A673 (cell line): ENCODE results near the gene XKR7. TPM values are rescaled to one million over a fixed set of nuclear protein-coding genes. Genes with fewer than 3 reads are reported as not detected.
A peak's percentile ranks its signal among the peaks of the same experiment; 100 is the strongest.

ENCODE experiments used
- BruUV-seq: library from RNA; stranded (reverse); fragments of 400-500 nt; replicated peaks from 2 replicates; lab custom pipeline; 2021; lab: Mats Ljungman, UMichigan
- CTCF ChIA-PET: fragments of 300-600 bp; sonication (Branson Sonifier 250); formaldehyde crosslinking; loops from one replicate; lab custom pipeline; 2022; ENCODE audit warnings: antibody characterized with exemption; lab: Charles Lee
- POLR2A ChIA-PET: fragments of 300-600 bp; sonication (Branson Sonifier 250); formaldehyde crosslinking; loops from one replicate; lab custom pipeline; 2022; ENCODE audit warnings: antibody characterized with exemption; ENCODE audit not compliant: low non-redundant PET; lab: Charles Lee
- DNase-seq: peaks from one replicate; pipeline ENCODE4 v3.0.0-alpha.2; 2015; ENCODE audit warnings: low spot score
- H3K27ac ChIP-seq: fragments of 200-600 bp; sonication (generic); 2 replicates; pipeline ENCODE4 v1.5.1; 2016; ENCODE audit warnings: mixed run types, low read depth, mild to moderate bottlenecking, mixed read lengths, antibody characterized with exemption, low read length; ENCODE audit not compliant: poor library complexity, severe bottlenecking
- H3K27me3 ChIP-seq: fragments of 200-600 bp; sonication (generic); replicated peaks from 2 replicates; pipeline ENCODE4 v1.6.1; 2017; ENCODE audit warnings: mixed run types, low read depth, mild to moderate bottlenecking, mixed read lengths, antibody characterized with exemption, low read length; ENCODE audit not compliant: insufficient read depth, poor library complexity
- H3K36me3 ChIP-seq: fragments of 200-600 bp; sonication (generic); 2 replicates; pipeline ENCODE4 v1.6.1; 2016; ENCODE audit warnings: mixed run types, mild to moderate bottlenecking, mixed read lengths, antibody characterized with exemption, low read length; ENCODE audit not compliant: insufficient read depth, poor library complexity, severe bottlenecking
- H3K4me1 ChIP-seq: fragments of 200-600 bp; sonication (generic); 2 replicates; pipeline ENCODE4 v1.6.1; 2017; ENCODE audit warnings: mixed run types, mild to moderate bottlenecking, mixed read lengths, antibody characterized with exemption, low read length; ENCODE audit not compliant: insufficient read depth, poor library complexity, severe bottlenecking
- H3K4me3 ChIP-seq: fragments of 200-600 bp; sonication (generic); 2 replicates; pipeline ENCODE4 v1.5.1; 2016; ENCODE audit warnings: low read depth, mixed run types, mild to moderate bottlenecking, mixed read lengths, low read length; ENCODE audit not compliant: poor library complexity, severe bottlenecking
- H3K9me3 ChIP-seq: fragments of 200-600 bp; sonication (generic); 2 replicates; pipeline ENCODE4 v1.6.1; 2016; ENCODE audit warnings: mixed run types, low read depth, mild to moderate bottlenecking, mixed read lengths, antibody characterized with exemption, low read length; ENCODE audit not compliant: poor library complexity, severe bottlenecking
- CTCF ChIP-seq: fragments of 300-800, 200-600 bp; sonication (generic); conservative IDR thresholded peaks from 2 replicates; pipeline ENCODE4 v1.5.1; 2017; ENCODE audit warnings: low read depth, mild to moderate bottlenecking, antibody characterized with exemption, low read length, moderate library complexity, mixed read lengths
- EZH2 ChIP-seq: fragments of 200-600 bp; sonication (generic); IDR thresholded peaks from 2 replicates; pipeline ENCODE4 v1.6.1; 2017; ENCODE audit warnings: borderline replicate concordance, low read depth, mild to moderate bottlenecking, mixed read lengths, antibody characterized with exemption, low read length; ENCODE audit not compliant: poor library complexity, severe bottlenecking
- intact Hi-C: fragments of 100-400 bp; cut with micrococcal nuclease; formaldehyde crosslinking; loops from one replicate; pipeline ENCODE4 v1.10.0; 2022; ENCODE audit not compliant: unreplicated experiment
- total RNA-seq: library from RNA; stranded (reverse); gene quantifications from 2 replicates; pipeline ENCODE4 v1.2.3, GENCODE V29; 2021

The XKR7 gene
- total RNA-seq, 1 experiment from 2014 or later, result not detected

- ChIA-PET POLR2A (no interaction called here), CTCF (interaction anchor here (1.2 kb wide), 1 partner anchor 12 kb away, joined by 3 read pairs; no protein-coding TSS in a partner anchor)
- Histone ChIP-seq H3K36me3 (no peaks in the 10 kb centered on the region), H3K27me3 (peaks cover 45% of the 10 kb centered on the region), H3K9me3 (no peaks in the 10 kb centered on the region), H3K4me3 (peak overlapping the region; percentile 49), H3K27ac (no peak overlapping the region), H3K4me1 (peaks cover 5% of the 10 kb centered on the region)
- TF ChIP-seq CTCF (peak; percentile 11; the same call in 1 of the 2 replicates), EZH2 (no peak)
- peak; percentile 49 for DNase-seq
- intact Hi-C loops, result loop anchor here (5.0 kb wide), 1 partner anchor 56 kb away; no protein-coding TSS in a partner anchor
- BruUV-seq, result no TSS peak
These were observed 50.6 kb downstream of the XKR7 start for GRCh38 chr20:32018269-32019155.

- peak overlapping the region; percentile 49 for H3K4me3 ChIP-seq
- intact Hi-C loops, result loop anchor here (5.0 kb wide), 1 partner anchor 57 kb away; no protein-coding TSS in a partner anchor
- TF ChIP-seq CTCF, result no peak
- no peak for TF ChIP-seq EZH2
- no TSS peak for BruUV-seq
- ChIA-PET POLR2A (no interaction called here), CTCF (interaction anchor here (1.0 to 1.2 kb wide), 2 partner anchors 12 to 16 kb away, joined by 3 read pairs; no protein-coding TSS in a partner anchor)
- H3K36me3 ChIP-seq, result no peaks in the 10 kb centered on the region
- no peaks in the 10 kb centered on the region for H3K9me3 ChIP-seq
- no peak overlapping the region for H3K27ac ChIP-seq
- H3K4me1 ChIP-seq, result peaks cover 5% of the 10 kb centered on the region
- DNase-seq, result no peak
- peaks cover 45% of the 10 kb centered on the region for H3K27me3 ChIP-seq
These were observed 51.2 kb downstream of the XKR7 start for GRCh38 chr20:32019156-32019510.

GRCh38 chr20:32019563-32020463 lies 51.9 kb downstream of the XKR7 start:
- TF ChIP-seq CTCF (no peak), EZH2 (peak; percentile 19)
- no peak overlapping the region for H3K27ac ChIP-seq
- H3K4me1 ChIP-seq, result peaks cover 5% of the 10 kb centered on the region
- H3K9me3 ChIP-seq, result no peaks in the 10 kb centered on the region
- no peaks in the 10 kb centered on the region for H3K36me3 ChIP-seq
- POLR2A ChIA-PET, result no interaction called here
- peak overlapping the region; percentile 49 for H3K4me3 ChIP-seq
- DNase-seq, result no peak
- no TSS peak for BruUV-seq
- CTCF ChIA-PET, result interaction anchor here (1.0 to 1.2 kb wide), 3 partner anchors 10 to 15 kb away, joined by 3 read pairs; no protein-coding TSS in a partner anchor
- intact Hi-C loops, result loop anchor here (5.0 kb wide), 1 partner anchor 58 kb away; no protein-coding TSS in a partner anchor
- peaks cover 45% of the 10 kb centered on the region for H3K27me3 ChIP-seq
